Duodenal mucosa (tissue), 2 donors: ENCODE measurements around the gene TMEM138.
A peak's percentile ranks its signal among the peaks of the same experiment; 100 is the strongest.

ENCODE experiments used
- H3K27ac ChIP-seq: one replicate; pipeline ENCODE4 v1.7.0; 2013; ENCODE audit warnings: low read depth, low read length
- H3K27me3 ChIP-seq, 2 donors: one replicate each; pipeline ENCODE4 v1.7.0; 2013; ENCODE audit warnings: low read length in 2 of 2, control low read depth in 1 of 2; ENCODE audit not compliant: insufficient read depth in 2 of 2, control insufficient read depth in 1 of 2
- H3K36me3 ChIP-seq, 2 donors: one replicate each; pipeline ENCODE4 v1.7.0; 2013; ENCODE audit warnings: low read length in 2 of 2, control low read depth in 1 of 2; ENCODE audit not compliant: insufficient read depth in 2 of 2, control insufficient read depth in 1 of 2
- H3K4me1 ChIP-seq, 2 donors: one replicate each; pipeline ENCODE4 v1.7.0; 2013; ENCODE audit warnings: low read length in 2 of 2, control low read depth in 1 of 2; ENCODE audit not compliant: insufficient read depth in 2 of 2, control insufficient read depth in 1 of 2
- H3K4me3 ChIP-seq, 2 donors: one replicate each; pipeline ENCODE4 v1.7.0; 2013; ENCODE audit warnings: low read length in 2 of 2, low read depth in 1 of 2
- H3K9ac ChIP-seq, 2 donors: one replicate each; pipeline ENCODE4 v1.7.0; 2013; ENCODE audit warnings: low read length in 2 of 2, low read depth in 1 of 2
- H3K9me3 ChIP-seq, 2 donors: one replicate each; pipeline ENCODE4 v1.7.0; 2013; ENCODE audit warnings: low read length in 2 of 2, control low read depth in 1 of 2; ENCODE audit not compliant: control insufficient read depth in 1 of 2

TMEM138 gene

GRCh38 chr11:61341706-61342105 is 20.5 kb upstream of the TMEM138 start:
- Histone ChIP-seq H3K4me3 (no peak overlapping the region), H3K27me3 (no peaks in the 10 kb centered on the region), H3K9ac (no peak overlapping the region), H3K9me3 (no peaks in the 10 kb centered on the region), H3K4me1 (peaks cover 23 to 26% of the 10 kb centered on the region in 2 donors), H3K36me3 (peaks cover 43 to 87% of the 10 kb centered on the region in 2 donors), H3K27ac (no peak overlapping the region)

DNA sequence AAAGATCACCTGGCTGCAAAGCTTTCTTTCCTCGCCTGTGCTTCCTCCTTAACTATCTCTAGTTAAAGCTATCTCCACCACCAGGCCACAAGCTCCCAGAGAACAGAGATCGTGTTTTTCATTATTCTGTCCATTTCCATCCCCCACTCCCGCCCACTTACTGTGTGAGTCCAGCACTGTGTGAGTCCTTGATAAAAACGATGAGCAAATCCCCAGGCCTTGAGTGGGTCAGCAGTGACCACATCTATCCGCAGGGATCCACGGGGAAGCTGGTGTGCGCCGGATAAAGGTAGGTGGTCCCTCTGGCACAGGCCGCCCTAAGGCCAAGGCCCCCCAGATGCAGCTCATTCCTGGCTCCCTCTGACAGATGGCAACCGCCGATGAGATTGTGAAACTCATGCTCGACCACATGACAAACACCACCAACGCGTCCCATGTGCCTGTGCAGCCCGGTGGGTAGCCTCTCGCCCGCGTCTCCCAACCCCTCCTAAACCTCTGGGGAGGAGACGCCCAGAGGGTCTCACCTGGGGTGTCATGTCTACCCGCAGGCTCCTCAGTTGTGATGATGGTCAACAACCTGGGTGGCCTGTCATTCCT is 19.9 kb upstream of the TMEM138 start:
- Histone ChIP-seq H3K27ac (no peak overlapping the region), H3K4me3 (no peak overlapping the region), H3K9me3 (no peaks in the 10 kb centered on the region), H3K27me3 (no peaks in the 10 kb centered on the region), H3K9ac (no peak overlapping the region), H3K4me1 (peaks cover 22 to 24% of the 10 kb centered on the region in 2 donors), H3K36me3 (peaks cover 43 to 87% of the 10 kb centered on the region in 2 donors)

GRCh38 chr11:61343792-61344745 is 18.1 kb upstream of the TMEM138 start:
- no peak overlapping the region for H3K9ac ChIP-seq
- no peaks in the 10 kb centered on the region for H3K9me3 ChIP-seq
- H3K36me3 ChIP-seq: peaks cover 31 to 88% of the 10 kb centered on the region in 2 donors
- H3K27ac ChIP-seq: no peak overlapping the region
- H3K27me3 ChIP-seq: no peaks in the 10 kb centered on the region
- H3K4me3 ChIP-seq: no peak overlapping the region
- H3K4me1 ChIP-seq: peaks cover 22 to 24% of the 10 kb centered on the region in 2 donors

DNA sequence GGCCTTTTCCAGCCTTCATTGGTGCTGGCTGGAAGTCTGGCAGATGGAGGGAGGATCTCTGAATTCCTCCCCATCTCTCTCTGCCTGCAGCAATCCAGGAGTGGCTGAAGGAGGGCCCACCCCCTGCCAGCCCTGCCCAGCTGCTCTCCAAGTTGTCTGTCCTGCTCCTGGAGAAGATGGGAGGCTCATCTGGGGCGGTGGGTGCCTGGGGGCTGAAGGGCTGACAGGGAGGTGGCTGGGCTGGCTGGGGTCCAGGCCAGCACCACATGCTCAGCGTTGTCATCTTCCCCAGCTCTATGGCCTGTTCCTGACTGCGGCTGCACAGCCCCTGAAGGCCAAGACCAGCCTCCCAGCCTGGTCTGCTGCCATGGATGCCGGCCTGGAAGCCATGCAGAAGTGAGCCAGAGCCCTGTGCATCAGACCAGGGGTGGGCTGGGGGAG is 17.0 kb upstream of the TMEM138 start:
- H3K36me3 ChIP-seq: peaks cover 39 to 93% of the 10 kb centered on the region in 2 donors
- no peak overlapping the region for H3K9ac ChIP-seq

GRCh38 chr11:61345954-61346843 is 16.0 kb upstream of the TMEM138 start:
- Histone ChIP-seq H3K27ac (no peak overlapping the region), H3K9ac (no peak overlapping the region)

More for the DNA sequence above, 17.0 kb upstream of the TMEM138 start:
- H3K4me1 ChIP-seq: peaks cover 22 to 24% of the 10 kb centered on the region in 2 donors
- peak overlapping the region; percentile 13 for H3K27ac ChIP-seq
- no peaks in the 10 kb centered on the region for H3K9me3 ChIP-seq
- no peak overlapping the region for H3K4me3 ChIP-seq
- H3K27me3 ChIP-seq: no peaks in the 10 kb centered on the region

GRCh38 chr11:61347916-61348461 is 14.2 kb upstream of the TMEM138 start:
- Histone ChIP-seq H3K27ac (no peak overlapping the region), H3K9me3 (no peaks in the 10 kb centered on the region), H3K4me3 (no peak overlapping the region), H3K36me3 (peaks cover 30 to 86% of the 10 kb centered on the region in 2 donors), H3K9ac (no peak overlapping the region), H3K27me3 (no peaks in the 10 kb centered on the region), H3K4me1 (peaks cover 24 to 25% of the 10 kb centered on the region in 2 donors)

More at GRCh38 chr11:61345954-61346843, 16.0 kb upstream of the TMEM138 start:
- no peaks in the 10 kb centered on the region for H3K27me3 ChIP-seq
- peak overlapping the region in 1 of 2 donors; percentile 32 for H3K4me3 ChIP-seq
- H3K36me3 ChIP-seq: peaks cover 41 to 95% of the 10 kb centered on the region in 2 donors
- H3K4me1 ChIP-seq: peaks cover 22 to 24% of the 10 kb centered on the region in 2 donors
- H3K9me3 ChIP-seq: no peaks in the 10 kb centered on the region

DNA sequence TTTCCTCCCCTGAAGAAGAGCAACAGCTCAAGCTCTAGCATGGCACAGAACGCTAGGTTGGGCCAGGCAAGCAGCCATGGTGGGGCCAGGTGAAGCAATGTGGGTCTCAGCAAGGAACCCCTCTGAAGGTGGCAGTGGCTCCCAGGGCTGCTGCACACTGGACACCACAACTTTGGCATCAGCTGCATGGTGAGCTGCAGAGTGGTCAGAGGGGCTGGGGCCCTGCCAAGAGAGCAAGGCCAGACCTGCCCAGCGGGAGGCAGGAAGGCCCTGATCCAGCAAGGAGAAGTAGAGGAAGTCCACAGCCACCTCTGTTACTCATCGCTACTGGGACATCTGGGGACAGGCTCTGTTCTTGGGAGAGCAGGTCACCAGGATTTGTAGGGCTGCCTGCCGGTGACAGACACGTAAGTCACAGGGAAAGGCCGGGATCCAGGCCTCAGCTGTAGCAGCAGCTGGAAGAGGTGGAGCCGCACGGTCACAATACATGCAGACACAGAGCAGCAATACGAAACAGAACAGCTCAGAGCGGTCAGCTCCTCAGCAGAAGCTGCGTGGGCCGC is 12.9 kb upstream of the TMEM138 start:
- Histone ChIP-seq H3K27me3 (no peaks in the 10 kb centered on the region), H3K27ac (no peak overlapping the region), H3K4me1 (peaks cover 32 to 34% of the 10 kb centered on the region in 2 donors), H3K4me3 (no peak overlapping the region), H3K36me3 (peaks cover 34 to 81% of the 10 kb centered on the region in 2 donors), H3K9ac (no peak overlapping the region), H3K9me3 (no peaks in the 10 kb centered on the region)

GRCh38 chr11:61349916-61350315 is 12.3 kb upstream of the TMEM138 start:
- Histone ChIP-seq H3K27ac (no peak overlapping the region), H3K4me3 (no peak overlapping the region), H3K4me1 (peaks cover 28 to 34% of the 10 kb centered on the region in 2 donors), H3K36me3 (peaks cover 34 to 75% of the 10 kb centered on the region in 2 donors), H3K9ac (no peak overlapping the region), H3K9me3 (no peaks in the 10 kb centered on the region), H3K27me3 (no peaks in the 10 kb centered on the region)

DNA sequence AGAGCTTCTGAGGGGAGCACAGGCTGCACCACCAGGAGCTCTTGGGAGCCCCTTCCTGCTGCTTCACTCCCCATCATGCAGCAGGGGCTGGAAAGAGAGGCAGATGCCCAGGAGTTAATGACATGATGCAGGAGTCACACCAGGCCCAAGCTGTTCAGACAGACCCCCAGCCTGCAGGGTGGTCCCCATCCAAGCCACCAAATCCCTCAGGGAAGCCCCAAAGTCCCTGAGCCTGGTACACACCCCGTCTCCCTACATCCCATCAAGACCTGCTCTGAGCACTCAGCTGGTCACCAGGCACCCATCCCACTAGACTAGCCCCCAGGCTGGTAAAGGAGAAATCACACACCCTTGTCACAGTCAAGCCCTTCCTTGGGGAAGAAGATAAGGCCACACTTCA is 11.8 kb upstream of the TMEM138 start:
- no peak overlapping the region for H3K4me3 ChIP-seq
- H3K9me3 ChIP-seq: no peaks in the 10 kb centered on the region
- H3K27me3 ChIP-seq: no peaks in the 10 kb centered on the region
- peaks cover 34 to 74% of the 10 kb centered on the region in 2 donors for H3K36me3 ChIP-seq
- H3K9ac ChIP-seq: no peak overlapping the region
- no peak overlapping the region for H3K27ac ChIP-seq
- H3K4me1 ChIP-seq: peaks cover 25 to 30% of the 10 kb centered on the region in 2 donors
